Neuronal stem cell (in vitro differentiated cells): Measurements from ENCODE around the gene ROCK2.
"Not testable (repeated sequence)": the region's sequence is repeated elsewhere in the genome, so short reads cannot be mapped to it uniquely, and the experiment has no call there.

Experiments used
- DNase-seq: peaks from one replicate; pipeline ENCODE4 v3.0.0-alpha.2; 2013; ENCODE audit warnings: low spot score
- H2AFZ ChIP-seq: one replicate; pipeline ENCODE4 v1.6.1; 2013; ENCODE audit warnings: mild to moderate bottlenecking, low read length, inconsistent platforms
- H2AK5ac ChIP-seq: 2 replicates; pipeline ENCODE4 v1.6.1; 2013; ENCODE audit warnings: low read depth, mild to moderate bottlenecking, inconsistent platforms, low read length, moderate library complexity, mixed read lengths
- H2BK120ac ChIP-seq: 2 replicates; pipeline ENCODE4 v1.6.1; 2013; ENCODE audit warnings: low read depth, mild to moderate bottlenecking, inconsistent platforms, low read length, moderate library complexity, mixed read lengths
- H2BK12ac ChIP-seq: one replicate; pipeline ENCODE4 v1.6.1; 2013; ENCODE audit warnings: low read length, inconsistent platforms
- H2BK15ac ChIP-seq: 2 replicates; pipeline ENCODE4 v1.6.1; 2013; ENCODE audit warnings: mild to moderate bottlenecking, low read length, inconsistent platforms, mixed read lengths
- H2BK5ac ChIP-seq: one replicate; pipeline ENCODE4 v1.6.1; 2013; ENCODE audit warnings: inconsistent platforms, mild to moderate bottlenecking, low read length, moderate library complexity
- H3K14ac ChIP-seq: one replicate; pipeline ENCODE4 v1.6.1; 2013; ENCODE audit warnings: low read length, inconsistent platforms
- H3K18ac ChIP-seq: 2 replicates; pipeline ENCODE4 v1.6.1; 2013; ENCODE audit warnings: low read length, inconsistent platforms
- H3K23ac ChIP-seq: 2 replicates; pipeline ENCODE4 v1.6.1; 2013; ENCODE audit warnings: low read depth, mild to moderate bottlenecking, mixed read lengths, low read length, inconsistent platforms; ENCODE audit not compliant: poor library complexity
- H3K27ac ChIP-seq: replicated peaks from 3 replicates; pipeline ENCODE4 v1.5.1; 2013; ENCODE audit warnings: low read length, inconsistent platforms
- H3K27me3 ChIP-seq, 3 experiments: 2 replicates each; pipeline ENCODE4 v1.6.1; 2013; ENCODE audit warnings: low read length in 3 of 3, mild to moderate bottlenecking in 2 of 3, inconsistent platforms in 1 of 3, low read depth in 1 of 3, mixed read lengths in 1 of 3, moderate library complexity in 1 of 3; ENCODE audit not compliant: control insufficient read depth in 3 of 3, insufficient read depth in 3 of 3
- H3K36me3 ChIP-seq, 2 donors: replicated peaks in 1 of 2; 2 replicates each; pipeline ENCODE4 v1.6.1; 2013; ENCODE audit warnings: low read length in 2 of 2; ENCODE audit not compliant: control insufficient read depth in 2 of 2, insufficient read depth in 2 of 2
- H3K4ac ChIP-seq: 2 replicates; pipeline ENCODE4 v1.6.1; 2013; ENCODE audit warnings: inconsistent platforms, mild to moderate bottlenecking, low read length, moderate library complexity
- H3K4me1 ChIP-seq, 2 donors: 1 replicate in 1 of 2; 2 replicates in 1 of 2; pipeline ENCODE4 v1.6.1; 2013; ENCODE audit warnings: low read length in 2 of 2, low read depth in 1 of 2; ENCODE audit not compliant: control insufficient read depth in 2 of 2, insufficient read depth in 1 of 2
- H3K4me2 ChIP-seq: one replicate; pipeline ENCODE4 v1.6.1; 2013; ENCODE audit warnings: mild to moderate bottlenecking, low read length, inconsistent platforms; ENCODE audit not compliant: insufficient read depth, poor library complexity, severe bottlenecking
- H3K4me3 ChIP-seq, 2 donors: 2 replicates each; pipeline ENCODE4 v1.5.1; 2013; ENCODE audit warnings: low read length in 2 of 2, mild to moderate bottlenecking in 2 of 2, inconsistent platforms in 1 of 2, moderate library complexity in 1 of 2
- H3K79me1 ChIP-seq: one replicate; pipeline ENCODE4 v1.6.1; 2013; ENCODE audit warnings: low read depth, mild to moderate bottlenecking, inconsistent platforms, low read length, moderate library complexity
- H3K9ac ChIP-seq: one replicate; pipeline ENCODE4 v1.6.1; 2013; ENCODE audit warnings: mild to moderate bottlenecking, low read depth, low read length, inconsistent platforms; ENCODE audit not compliant: poor library complexity
- H3K9me3 ChIP-seq, 2 donors: replicated peaks in 1 of 2; 2 replicates each; pipeline versions ENCODE3 to v1.6.1; 2013; ENCODE audit warnings: low read length in 2 of 2, mild to moderate bottlenecking in 2 of 2, inconsistent platforms in 1 of 2, low read depth in 1 of 2, mixed read lengths in 1 of 2, moderate library complexity in 1 of 2; ENCODE audit not compliant: control insufficient read depth in 2 of 2, insufficient read depth in 1 of 2
- H4K8ac ChIP-seq: one replicate; pipeline ENCODE4 v1.6.1; 2013; ENCODE audit warnings: low read depth, mild to moderate bottlenecking, inconsistent platforms, low read length, moderate library complexity
- H4K91ac ChIP-seq: one replicate; pipeline ENCODE4 v1.6.1; 2013; ENCODE audit warnings: low read length, low read depth, mild to moderate bottlenecking, inconsistent platforms; ENCODE audit not compliant: poor library complexity
- WGBS, 2 donors: extraction: QIAGEN DNeasy Blood & Tissue Kit; methylation state at CpG; one replicate each; pipeline ENCODE4 v1.1.7; 2013; ENCODE audit warnings: missing lambda C conversion rate in 2 of 2, mixed read lengths in 1 of 2; ENCODE audit not compliant: insufficient read length in 2 of 2, insufficient replicate concordance in 1 of 2; ENCODE audit errors: extremely low coverage in 2 of 2; 5-methylcytosine and 5-hydroxymethylcytosine counted together

Gene ROCK2

DNA sequence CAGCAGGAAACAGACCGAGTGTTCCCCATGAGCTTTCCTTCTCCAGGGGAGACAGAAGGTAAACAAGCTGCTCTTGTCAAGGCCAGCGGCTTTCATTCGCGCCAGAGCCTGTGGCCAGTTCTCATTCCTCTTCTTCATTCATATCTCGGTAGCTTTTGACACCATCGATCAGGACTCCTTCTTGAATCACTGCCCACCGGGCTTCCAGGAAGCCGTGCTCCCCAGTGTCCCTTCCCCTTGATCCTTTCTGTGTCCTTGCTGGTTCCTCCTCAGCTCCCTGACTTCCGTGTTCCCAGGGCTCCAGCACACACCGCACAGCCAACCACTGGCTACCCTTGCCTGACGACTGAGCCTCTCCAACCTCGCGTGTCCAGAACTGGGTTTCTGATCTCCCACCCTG, 175.1 kb downstream of the ROCK2 start:
- no CpG with 5 or more reads among the region's 13 CpGs for WGBS, 2 donors
- Histone ChIP-seq H3K27me3 (no peaks in the 10 kb centered on the region), H3K14ac (no peak overlapping the region), H3K27ac (no peak overlapping the region), H4K91ac (no peak overlapping the region), H2BK120ac (no peak overlapping the region), H3K9me3 (no peaks in the 10 kb centered on the region), H3K4me2 (no peak overlapping the region), H2BK15ac (no peak overlapping the region), H4K8ac (no peak overlapping the region), H2BK5ac (no peak overlapping the region), H3K23ac (no peak overlapping the region), H3K18ac (peak overlapping the region; percentile 49), H3K4ac (no peak overlapping the region), H2AK5ac (no peak overlapping the region), H3K36me3 (no peaks in the 10 kb centered on the region), H3K4me1 (peaks cover 0 to 2% of the 10 kb centered on the region in 2 donors), H2AFZ (no peak overlapping the region), H3K9ac (no peak overlapping the region), H2BK12ac (no peak overlapping the region), H3K79me1 (no peaks in the 10 kb centered on the region), H3K4me3 (no peak overlapping the region)
- DNase-seq: no peak

DNA sequence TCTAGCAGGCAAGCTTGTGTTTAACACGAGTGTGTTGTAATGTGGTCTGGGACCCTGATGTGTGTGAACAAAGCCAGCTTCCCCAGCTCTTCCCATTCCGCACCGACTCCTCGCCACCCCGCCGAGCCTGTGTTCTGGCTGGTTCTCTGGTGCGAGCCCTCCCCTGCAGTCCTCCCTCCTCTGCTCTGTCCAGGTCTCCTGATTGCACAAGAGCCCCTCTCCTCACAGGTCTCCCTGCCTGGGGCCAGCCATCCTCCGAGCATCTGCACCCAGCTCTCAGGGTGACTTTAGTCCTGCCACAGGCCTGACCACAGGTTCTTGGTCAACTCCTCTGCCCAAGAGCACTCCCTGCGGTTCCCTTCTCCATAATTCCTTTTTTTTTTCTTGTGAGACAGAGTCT, 175.9 kb downstream of the ROCK2 start:
- H3K79me1 ChIP-seq: no peaks in the 10 kb centered on the region
- no peaks in the 10 kb centered on the region for H3K9me3 ChIP-seq
- no peak overlapping the region for H4K8ac ChIP-seq
- H3K23ac ChIP-seq: no peak overlapping the region
- H3K27me3 ChIP-seq: no peaks in the 10 kb centered on the region
- H2BK12ac ChIP-seq: no peak overlapping the region
- no peak overlapping the region for H3K14ac ChIP-seq
- no peak for DNase-seq
- H2AFZ ChIP-seq: peak overlapping the region; percentile 49
- WGBS, 2 donors: no CpG with 5 or more reads among the region's 9 CpGs
- H3K27ac ChIP-seq: no peak overlapping the region
- H2AK5ac ChIP-seq: no peak overlapping the region
- peaks cover 0 to 5% of the 10 kb centered on the region in 2 donors for H3K4me1 ChIP-seq
- no peak overlapping the region for H3K9ac ChIP-seq
- no peaks in the 10 kb centered on the region for H3K36me3 ChIP-seq
- H2BK5ac ChIP-seq: no peak overlapping the region
- no peak overlapping the region for H3K4me2 ChIP-seq
- no peak overlapping the region for H3K4ac ChIP-seq
- H2BK15ac ChIP-seq: no peak overlapping the region
- no peak overlapping the region for H2BK120ac ChIP-seq
- H4K91ac ChIP-seq: no peak overlapping the region
- H3K18ac ChIP-seq: peak overlapping the region; percentile 72
- no peak overlapping the region for H3K4me3 ChIP-seq

DNA sequence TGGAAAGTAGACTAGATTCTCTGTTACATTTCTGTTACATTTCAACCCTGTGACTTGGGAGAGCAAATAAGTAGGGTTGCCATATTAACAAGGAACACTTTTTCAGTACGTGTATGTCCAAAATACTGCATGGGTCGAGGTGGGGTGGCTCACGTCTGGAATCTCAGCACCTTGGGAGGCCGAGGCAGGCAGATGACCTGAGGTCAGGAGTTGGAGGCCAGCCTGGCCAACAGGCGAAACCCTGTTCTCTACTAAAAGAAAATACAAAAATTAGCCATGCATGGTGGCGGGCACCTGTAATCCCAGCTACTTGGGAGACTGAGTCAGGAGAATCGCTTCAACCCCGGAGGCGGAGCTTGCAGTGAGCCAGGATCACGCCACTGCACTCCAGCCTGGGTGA, 178.0 kb downstream of the ROCK2 start:
- no peak overlapping the region for H3K4me2 ChIP-seq
- no peak overlapping the region for H2BK120ac ChIP-seq
- H3K9me3 ChIP-seq: no peaks in the 10 kb centered on the region
- H2AK5ac ChIP-seq: no peak overlapping the region
- H3K18ac ChIP-seq: no peak overlapping the region
- H3K14ac ChIP-seq: no peak overlapping the region
- WGBS, 2 donors: no CpG with 5 or more reads among the region's 10 CpGs
- H3K36me3 ChIP-seq: no peaks in the 10 kb centered on the region
- no peak overlapping the region for H2BK12ac ChIP-seq
- peaks cover 0 to 5% of the 10 kb centered on the region in 2 donors for H3K4me1 ChIP-seq
- H4K8ac ChIP-seq: no peak overlapping the region
- H3K4me3 ChIP-seq: no peak overlapping the region
- H4K91ac ChIP-seq: no peak overlapping the region
- no peak for DNase-seq
- H3K79me1 ChIP-seq: no peaks in the 10 kb centered on the region
- no peaks in the 10 kb centered on the region for H3K27me3 ChIP-seq
- H2BK15ac ChIP-seq: no peak overlapping the region
- H3K23ac ChIP-seq: no peak overlapping the region
- H3K4ac ChIP-seq: no peak overlapping the region
- no peak overlapping the region for H3K27ac ChIP-seq
- H2BK5ac ChIP-seq: no peak overlapping the region
- no peak overlapping the region for H2AFZ ChIP-seq
- H3K9ac ChIP-seq: no peak overlapping the region

DNA sequence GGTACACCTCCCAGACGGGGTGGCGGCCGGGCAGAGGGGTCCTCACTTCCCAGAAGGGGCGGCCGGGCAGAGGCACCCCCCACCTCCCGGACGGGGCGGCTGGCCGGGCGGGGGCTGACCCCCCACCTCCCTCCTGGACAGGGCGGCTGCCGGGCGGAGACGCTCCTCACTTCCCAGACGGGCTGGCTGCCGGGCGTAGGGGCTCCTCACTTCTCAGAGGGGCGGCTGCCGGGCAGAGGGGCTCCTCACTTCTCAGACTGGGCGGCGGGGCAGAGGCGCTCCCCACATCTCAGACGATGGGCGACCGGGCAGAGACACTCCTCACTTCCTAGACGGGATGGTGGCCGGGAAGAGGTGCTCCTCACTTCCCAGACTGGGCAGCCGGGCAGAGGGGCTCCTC, 179.4 kb downstream of the ROCK2 start:
- not testable (repeated sequence) for H2BK12ac ChIP-seq, DNase-seq, H3K4me2 ChIP-seq, H3K9me3 ChIP-seq, H3K4ac ChIP-seq, H3K18ac ChIP-seq, H3K27ac ChIP-seq, H4K8ac ChIP-seq, H3K36me3 ChIP-seq, H3K79me1 ChIP-seq, H3K14ac ChIP-seq, H2BK120ac ChIP-seq, H2BK5ac ChIP-seq, H3K27me3 ChIP-seq, H2BK15ac ChIP-seq, H3K4me3 ChIP-seq, H2AFZ ChIP-seq, H2AK5ac ChIP-seq, H3K4me1 ChIP-seq, H3K9ac ChIP-seq, H4K91ac ChIP-seq, H3K23ac ChIP-seq
- WGBS, 2 donors: no CpG with 5 or more reads among the region's 28 CpGs
